NK-92 (cell line): ENCODE results near the gene NEGR1.
"Not testable (repeated sequence)": the region's sequence is repeated elsewhere in the genome, so short reads cannot be mapped to it uniquely, and the experiment has no call there.

Experiments
- DNase-seq: peaks from one replicate; lab custom pipeline; 2025; ENCODE audit not compliant: unreplicated experiment; lab: John Stamatoyannopoulos, UW

Gene NEGR1

DNA sequence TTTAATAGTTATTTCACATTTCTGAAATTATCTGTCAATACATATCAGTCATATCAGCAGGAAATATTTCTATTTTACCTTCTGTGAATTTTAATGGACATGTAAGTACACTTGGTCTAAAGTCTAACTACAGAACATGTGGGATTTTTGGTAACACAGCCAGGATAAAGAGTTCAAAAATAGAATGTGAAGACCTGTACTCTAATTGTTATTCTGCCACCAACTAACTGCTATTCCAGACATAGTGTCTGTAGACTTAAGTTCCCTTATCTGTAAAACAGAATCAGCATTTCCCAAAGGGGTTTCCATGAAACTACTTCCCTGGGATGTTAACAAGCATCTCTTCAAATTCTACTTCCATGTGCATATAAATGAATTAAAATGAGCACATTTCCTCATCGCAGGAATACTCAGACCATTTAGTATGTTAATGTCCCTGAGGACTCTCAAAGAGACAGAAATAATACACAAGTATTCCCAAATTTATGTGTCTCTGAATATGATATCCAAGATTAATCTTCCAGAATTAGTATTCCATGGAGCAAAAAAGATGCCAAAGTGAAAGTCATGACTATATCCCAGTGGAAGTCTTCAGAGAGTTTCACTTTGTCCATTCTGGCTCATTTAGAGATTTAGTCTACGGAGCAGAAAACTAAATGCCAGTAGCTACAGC is 325.6 kb downstream of the NEGR1 start:
- no peak for DNase-seq

DNA sequence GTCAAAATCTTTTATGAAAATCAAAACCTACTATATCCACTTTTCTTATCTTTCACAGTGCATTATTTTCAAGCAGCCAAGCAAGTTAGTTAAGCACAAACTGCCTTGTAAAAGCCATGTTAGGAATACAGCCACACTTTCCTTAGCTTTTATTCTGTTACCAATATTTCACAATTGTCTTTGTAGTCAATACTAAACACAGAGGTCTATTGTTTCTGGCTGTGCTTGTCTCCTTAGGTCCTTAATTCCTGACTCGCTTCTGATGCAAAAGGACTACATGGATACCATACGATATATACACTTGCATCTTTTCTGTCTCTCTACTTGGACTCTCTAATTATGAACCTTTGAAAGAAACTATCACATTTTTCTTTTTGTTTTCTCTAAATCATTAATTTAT is 331.8 kb downstream of the NEGR1 start:
- no peak for DNase-seq

DNA sequence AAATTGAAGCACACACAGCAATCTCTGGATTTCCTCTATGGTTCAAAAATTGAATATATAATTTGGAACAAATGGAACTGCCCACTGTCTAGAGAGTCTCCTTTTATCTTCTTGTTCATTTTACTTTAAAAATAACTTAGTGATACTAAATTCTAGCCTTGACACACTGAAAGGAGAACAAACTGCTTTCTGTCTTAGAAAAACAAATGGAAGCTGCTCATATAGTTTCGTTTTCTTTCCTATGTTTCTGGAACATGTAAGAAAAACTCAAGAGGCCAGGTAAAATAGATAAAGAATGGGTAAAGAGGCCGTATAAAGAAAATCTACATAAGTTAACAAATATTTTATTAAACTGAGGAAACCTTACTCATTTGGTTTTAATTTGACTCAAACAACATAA is 332.7 kb downstream of the NEGR1 start:
- DNase-seq: no peak

DNA sequence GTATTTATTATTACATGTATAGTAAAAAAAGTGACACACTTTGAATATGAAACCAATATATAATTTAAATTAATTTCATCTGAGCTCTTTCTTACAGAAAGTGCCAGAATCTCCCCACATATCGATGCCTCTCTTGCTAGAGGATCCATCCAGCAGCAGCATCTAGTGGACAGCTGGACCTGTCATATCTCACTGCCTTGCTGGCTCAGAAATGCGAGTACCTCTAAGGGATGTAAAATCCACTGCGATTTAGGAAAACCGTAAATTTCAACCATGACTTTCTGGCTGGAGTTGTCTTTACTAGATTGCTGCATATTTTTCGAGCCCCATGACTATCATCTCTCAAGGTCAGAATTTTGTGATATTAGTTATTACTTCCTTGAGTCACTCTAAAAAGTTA is 333.8 kb downstream of the NEGR1 start:
- no peak for DNase-seq

DNA sequence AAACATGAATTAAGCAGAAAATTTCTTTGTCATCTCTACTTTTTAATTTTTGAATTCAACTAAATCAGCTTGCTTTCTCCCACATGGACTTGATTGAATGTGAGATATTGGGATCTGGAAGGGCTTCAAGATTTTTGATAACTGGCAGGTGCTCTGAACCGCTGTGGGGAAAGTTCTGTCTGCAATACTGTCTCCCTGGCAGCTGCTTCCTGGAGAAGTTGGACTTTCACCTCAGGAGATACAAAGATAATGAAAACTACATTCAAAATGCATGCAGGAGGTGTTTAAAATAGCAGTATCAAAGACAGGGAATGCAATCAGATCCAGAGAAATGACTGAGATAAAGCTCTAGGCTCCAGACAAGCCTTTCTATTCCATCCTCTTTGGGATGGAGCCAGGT is 338.3 kb downstream of the NEGR1 start:
- DNase-seq: no peak

DNA sequence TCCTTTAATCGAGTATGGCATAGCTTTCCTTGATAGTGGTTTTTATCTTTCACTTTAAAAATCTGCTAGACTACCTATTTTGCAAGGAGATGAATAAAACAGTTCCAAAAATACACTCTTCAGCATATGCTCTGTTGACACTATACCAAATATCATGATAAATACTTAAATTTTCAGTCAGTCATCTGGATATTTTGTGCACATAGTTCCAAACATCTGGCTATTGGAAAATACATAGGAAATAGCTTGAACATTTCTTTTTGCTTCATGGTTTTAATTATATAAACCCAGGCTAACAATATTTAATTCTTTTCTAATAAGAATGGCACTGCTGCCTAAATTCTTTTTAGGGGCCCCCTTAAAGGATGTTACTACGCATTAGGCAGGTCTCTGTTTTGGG is 342.1 kb downstream of the NEGR1 start:
- DNase-seq: no peak

DNA sequence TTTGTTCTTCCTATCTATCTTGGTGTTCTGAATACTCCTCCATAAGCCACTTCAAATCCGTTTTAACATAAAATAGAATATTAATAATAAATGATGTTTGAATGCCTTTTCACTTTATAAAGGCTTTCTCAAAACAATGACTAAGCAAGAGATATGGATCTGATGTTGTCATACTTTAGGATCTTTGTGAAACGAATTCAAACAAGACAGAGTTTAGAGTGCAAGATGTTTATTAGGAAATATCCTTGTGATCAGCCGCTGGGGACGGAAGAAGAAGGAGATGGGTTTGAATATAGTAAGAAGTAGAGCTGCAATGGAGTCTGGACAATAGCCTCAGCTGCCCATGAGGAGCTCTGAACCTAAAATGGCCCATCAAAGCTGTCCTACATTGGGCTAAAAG is 351.8 kb downstream of the NEGR1 start:
- DNase-seq: no peak

DNA sequence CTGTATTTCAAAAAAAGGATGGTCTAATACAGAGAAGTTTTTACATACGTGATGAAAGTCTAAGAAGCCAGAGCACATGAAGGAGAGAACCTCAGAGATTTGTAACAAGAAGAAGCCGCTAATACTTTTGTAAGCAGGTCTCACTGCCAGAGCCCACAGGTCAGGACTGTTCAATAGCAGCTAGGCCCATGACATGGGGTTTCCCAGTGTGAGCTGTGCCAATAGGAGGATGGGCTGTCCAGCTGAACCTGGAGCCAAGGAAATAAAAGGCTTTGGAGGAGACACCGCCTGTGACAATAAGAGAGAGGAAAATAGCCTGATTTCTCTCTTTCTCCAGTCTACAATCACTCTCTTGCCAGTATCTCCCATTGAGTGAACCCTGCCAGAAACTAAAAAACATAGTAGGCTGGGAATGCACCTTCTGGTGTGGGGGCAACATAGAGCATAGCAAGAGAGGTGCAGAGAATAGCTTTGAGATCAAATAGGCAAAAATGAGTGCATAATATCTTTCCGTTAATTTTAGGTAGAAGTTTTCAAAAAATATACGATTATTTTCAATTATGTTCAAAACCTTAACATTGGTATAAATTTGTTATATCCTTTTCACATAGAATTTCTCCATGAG is 360.3 kb downstream of the NEGR1 start:
- no peak for DNase-seq

DNA sequence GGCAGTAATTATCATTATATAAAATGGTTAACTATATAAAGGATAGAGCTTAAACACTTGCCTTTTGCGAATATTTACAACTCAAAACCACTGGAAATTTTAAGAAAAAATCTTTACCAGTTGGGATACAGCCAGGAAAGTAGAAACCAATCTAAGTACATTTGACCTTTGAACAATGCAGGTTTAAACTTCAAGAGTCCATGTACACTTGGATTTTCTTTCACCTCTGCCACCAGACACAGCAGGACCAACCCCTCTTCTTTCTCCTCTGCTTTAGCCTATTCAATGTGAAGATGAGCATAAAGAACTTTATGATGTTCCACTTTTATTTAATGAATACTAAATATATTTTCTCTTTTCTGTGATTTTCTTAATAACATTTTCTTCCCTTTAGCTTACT is 361.1 kb downstream of the NEGR1 start:
- DNase-seq: no peak

DNA sequence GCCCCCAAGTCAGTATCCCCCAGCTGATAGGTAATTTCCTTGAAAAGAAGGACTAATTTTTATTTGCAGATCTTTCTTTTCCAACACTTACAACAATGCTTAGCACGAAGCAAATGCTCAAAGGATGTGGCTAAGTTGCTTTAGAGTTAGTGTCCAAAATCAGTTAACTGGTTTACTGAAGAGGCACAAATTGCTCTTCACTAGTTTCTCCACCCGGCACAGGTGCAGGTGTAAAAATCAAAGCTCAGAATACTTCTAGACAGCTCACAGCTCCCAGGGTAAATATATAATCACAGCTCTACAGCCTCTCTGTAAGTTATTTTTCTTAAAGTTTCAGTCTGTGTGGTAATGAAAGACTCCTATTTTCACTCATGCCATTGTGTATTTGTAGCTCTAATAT is 361.8 kb downstream of the NEGR1 start:
- no peak for DNase-seq

DNA sequence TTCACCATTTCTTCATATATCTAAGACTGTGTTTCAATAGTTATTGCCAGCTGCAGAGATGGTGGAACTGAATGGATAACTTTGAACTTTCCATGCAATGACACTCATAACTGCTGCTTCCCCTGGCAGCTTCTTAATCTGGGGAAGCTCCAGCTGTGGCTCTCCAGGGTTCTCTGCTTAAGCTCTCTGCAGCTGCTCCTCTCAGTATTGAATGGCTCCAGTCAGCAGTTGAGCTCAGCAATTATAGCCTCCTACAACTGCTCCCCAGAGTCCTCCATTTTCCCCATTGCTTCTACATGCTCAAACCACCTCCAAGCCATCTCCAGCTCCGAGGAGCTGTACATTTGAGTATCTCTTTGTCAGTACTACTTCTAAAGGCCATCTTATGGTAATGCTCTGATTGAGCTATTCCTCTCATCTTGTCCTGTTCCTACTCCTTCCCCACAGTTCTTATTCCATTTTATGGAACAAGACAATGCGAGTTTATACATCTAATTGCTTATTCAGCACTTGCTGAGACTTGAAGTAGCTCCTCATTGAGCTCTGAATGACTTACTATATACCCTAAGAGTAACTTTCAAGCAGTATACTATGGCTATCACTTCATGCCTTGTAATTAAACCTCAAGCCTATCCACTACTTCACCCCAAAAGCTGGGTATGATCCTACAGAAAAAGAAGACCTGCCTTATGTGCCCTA is 362.4 kb downstream of the NEGR1 start:
- DNase-seq: no peak

DNA sequence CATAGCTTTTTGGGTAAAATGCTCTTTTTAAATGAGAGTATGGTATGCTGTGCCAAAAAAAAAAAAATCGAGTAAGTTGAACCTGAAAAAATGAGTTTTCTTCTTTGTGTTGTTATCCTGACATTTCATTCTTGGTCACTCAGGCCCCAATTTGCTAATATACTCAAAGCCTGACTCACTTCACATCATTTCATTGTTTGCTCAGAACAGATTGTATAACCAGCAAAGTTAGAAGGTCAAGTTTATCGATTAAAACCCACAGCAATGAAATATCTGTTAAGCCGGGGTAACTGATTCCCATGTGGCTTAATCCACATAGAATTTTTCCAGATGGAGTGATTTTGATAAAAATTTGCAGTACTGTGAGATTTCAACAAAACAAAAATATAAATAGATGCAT is 363.7 kb downstream of the NEGR1 start:
- DNase-seq: no peak

DNA sequence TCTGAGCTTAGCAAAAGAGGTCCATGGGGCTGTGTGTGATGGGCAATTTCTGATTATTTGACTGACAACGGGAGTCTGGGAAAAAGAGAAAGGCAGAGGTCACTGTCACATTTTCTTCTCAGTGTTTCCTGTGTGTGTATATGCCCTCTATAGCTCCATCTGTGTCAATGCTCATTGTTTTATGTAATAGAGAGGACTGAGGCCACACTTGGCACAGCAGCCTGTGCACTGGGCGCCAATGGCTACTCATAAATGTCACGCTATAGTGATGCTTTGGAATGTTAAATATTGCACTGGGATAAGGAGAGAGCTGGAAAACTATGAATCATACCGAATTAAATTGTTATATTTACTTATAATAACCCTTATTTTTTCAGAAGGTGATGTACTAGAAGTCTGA is 365.4 kb downstream of the NEGR1 start:
- no peak for DNase-seq

DNA sequence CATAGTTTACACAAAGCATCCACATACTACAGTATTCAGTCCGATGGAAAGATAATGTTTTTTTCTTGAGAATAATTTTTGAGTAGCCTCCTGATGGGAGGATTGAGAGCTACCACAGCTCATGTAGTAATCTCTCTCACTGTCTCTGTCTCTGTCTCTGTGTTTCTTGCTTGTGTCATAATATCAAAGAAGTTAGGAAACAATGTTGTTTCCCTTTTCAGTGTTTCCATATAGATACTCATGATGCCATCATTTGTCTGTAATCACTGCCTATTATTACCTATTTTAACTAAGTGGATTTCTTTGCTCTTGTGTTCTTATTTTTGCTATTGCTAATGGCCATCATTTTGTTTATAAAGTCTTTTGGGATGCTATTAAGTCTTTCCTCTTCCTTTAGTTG is 367.7 kb downstream of the NEGR1 start:
- DNase-seq: no peak

DNA sequence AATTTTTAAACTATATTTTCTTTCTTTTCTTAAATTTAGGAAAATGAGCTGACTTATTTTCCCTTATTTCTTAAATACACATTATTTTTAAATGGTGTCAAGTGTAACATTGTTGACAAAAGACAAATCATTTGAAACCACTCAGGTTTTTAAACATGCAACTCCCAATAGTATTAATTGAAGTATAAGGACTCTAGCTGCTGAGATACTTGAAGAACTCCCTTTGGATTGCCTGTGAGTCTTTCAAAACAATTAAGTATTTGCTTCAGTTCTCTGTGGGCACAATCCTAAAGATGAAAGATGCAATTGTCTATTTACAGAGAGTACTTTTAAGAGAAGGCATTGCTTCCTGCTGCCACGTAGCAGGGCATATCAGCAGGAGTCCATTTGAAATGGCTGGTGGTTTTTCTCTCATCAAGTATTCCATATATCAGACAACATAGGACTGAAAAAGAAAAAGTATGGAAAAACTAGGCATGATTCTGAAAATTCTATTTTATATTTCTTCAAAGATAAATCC is 373.4 kb downstream of the NEGR1 start:
- no peak for DNase-seq

DNA sequence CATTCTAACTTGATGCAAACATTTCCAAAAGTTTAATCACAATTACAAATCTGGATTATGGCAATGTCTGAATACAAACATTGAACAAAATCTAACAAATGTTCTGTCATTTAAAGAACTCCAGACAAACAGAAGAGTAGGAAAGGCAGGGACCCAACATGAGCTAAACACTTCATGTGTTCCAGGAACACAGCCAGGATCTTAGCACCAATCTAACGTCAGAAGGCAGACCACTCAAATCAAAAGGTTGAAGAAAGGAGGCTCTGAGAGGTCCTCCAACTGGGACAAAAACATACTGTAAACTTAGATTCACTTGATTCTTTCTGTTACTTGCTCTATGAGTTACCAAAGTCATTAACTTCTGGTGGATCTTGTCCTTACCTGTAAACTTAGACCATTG is 374.0 kb downstream of the NEGR1 start:
- no peak for DNase-seq

DNA sequence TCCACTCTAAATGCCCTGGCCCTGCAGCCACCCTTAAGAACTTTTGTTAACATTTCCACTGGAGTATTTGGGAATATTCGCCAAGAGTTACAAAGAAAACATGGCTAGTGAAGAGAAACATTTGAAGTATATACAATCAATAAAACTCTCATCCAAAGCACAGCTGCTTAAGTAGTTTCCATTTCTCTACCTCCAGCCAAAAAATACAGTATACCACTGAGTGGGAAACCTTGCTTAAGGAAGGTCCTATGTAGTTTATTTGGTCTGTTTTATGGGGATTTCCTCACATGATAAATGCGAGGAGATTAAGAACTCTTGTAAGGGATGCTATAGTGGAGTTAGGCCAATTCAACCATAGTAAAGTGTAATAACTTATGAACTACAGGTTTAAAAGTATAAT is 382.5 kb downstream of the NEGR1 start:
- no peak for DNase-seq

DNA sequence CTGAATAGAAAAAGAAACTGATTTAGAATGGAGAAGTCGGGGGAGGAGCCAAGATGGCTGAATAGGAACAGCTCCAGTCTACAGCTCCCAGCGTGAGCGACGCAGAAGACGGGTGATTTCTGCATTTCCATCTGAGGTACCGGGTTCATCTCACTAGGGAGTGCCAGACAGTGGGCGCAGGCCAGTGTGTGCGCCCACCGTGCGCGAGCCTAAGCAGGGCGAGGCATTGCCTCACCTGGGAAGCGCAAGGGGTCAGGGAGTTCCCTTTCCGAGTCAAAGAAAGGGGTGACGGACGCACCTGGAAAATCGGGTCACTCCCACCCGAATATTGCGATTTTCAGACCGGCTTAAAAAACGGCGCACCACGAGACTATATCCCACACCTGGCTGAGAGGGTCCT is 394.2 kb downstream of the NEGR1 start:
- DNase-seq: not testable (repeated sequence)

DNA sequence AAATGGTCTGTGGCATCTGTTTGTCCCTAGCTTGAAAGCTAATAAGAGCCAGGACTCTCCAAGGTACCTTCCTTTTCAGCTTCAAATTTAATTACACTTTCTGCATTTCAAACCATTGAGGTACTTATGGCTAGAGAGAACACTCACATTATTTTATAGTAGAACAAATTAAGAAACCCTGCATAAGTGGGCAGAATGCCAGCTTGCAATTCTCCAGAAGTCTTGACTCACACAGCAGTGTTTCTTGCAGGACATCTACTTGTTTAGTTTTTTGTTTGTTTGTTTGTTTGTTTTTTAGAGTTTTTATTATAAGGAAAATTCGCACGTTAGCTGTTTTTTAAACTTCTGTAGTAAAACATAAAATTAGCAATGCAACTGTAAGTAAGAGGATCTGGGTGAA is 397.2 kb downstream of the NEGR1 start:
- DNase-seq: no peak

DNA sequence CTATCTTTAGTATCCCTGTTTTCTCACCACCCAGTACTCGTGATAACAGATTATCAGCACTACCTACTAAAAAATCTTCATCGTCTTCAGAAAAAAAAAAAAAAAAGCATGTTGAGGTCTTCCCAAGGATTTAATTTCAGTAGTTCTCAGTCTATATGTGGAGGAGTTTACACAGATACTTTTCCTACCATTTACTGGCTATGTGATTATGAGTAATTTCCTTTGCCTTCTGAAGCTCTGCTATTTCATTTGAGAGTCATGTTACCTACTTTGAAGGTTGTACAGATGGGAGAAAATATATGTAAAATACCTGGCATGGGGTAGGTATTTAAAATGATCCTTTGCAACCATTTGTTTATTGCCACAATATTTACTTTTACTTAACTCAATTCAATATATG is 399.7 kb downstream of the NEGR1 start:
- DNase-seq: no peak

DNA sequence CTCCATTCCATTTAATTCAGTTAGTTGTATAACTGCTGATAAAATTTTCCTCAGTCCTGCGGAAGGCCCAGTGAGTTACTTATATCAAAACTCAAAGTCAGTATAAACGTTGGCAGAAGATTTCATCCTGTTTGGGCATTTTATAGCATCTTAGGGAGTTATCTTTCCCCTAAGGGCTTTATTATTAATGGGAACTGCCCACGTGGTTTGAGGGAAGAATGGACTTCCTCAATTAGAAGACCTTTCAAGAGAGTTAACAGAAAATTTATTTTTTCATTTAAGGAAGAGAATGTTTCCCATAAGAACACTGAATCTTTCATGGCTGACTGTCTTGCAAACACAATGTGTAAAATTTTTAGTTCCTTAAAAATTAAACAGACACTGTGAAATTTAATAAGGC is 400.1 kb downstream of the NEGR1 start:
- no peak for DNase-seq

DNA sequence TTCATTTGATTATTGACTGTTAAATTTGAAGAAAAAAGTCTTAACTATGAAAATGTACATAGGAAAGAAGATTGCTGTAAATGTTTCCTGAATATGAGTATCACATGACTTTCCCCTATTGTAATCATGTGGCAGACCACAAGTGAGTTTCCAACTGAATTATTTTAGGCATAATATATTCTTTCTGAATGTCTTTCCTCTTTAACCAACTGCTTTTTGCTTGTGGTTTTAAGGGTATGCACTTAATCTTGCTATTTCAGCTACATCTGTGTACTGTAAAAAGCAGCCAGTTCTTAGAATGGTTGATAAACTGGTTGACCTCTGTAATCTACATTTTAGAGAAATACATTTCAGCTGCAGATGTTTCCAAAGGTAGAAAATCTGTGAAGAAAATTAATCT is 400.7 kb downstream of the NEGR1 start:
- DNase-seq: no peak
